AG09319 (cell line): ENCODE measurements around the gene LYRM4.

ENCODE experiments used
- DNase-seq: peaks from one replicate; pipeline ENCODE4 v3.0.0-alpha.2; 2010; ENCODE audit warnings: low read depth; ENCODE audit errors: extremely low read depth
- CTCF ChIP-seq: IDR thresholded peaks from 2 replicates; pipeline ENCODE4 v1.5.1; 2011; ENCODE audit warnings: low read depth, mild to moderate bottlenecking, inconsistent platforms, low read length, moderate library complexity

The LYRM4 gene

GRCh38 chr6:5201271-5201670, 59.5 kb downstream of the LYRM4 start:
- DNase-seq: no peak
- TF ChIP-seq CTCF: no peak

- no peak for DNase-seq
- no peak for TF ChIP-seq CTCF
Measured at GRCh38 chr6:5199702-5200101, 61.0 kb downstream of the LYRM4 start.

DNA sequence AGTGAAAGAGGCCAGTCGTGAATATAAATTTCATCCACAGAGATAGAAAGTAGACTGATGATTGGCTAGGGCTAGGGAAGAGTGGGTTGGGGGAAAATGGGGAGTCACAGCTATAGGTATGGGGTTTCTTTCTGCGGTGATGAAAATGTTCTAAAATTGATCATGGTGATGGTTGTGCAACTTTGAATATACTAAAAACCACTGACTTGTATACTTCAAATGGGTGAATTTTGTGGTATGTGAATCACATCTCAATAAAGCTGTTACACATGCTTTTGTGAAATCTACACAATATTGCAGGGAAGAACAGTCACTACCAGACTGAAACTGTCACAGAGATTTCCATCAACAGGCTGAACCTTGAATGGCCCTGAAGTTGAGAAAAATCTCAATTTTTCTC, 61.5 kb downstream of the LYRM4 start:
- TF ChIP-seq CTCF: no peak
- no peak for DNase-seq

DNA sequence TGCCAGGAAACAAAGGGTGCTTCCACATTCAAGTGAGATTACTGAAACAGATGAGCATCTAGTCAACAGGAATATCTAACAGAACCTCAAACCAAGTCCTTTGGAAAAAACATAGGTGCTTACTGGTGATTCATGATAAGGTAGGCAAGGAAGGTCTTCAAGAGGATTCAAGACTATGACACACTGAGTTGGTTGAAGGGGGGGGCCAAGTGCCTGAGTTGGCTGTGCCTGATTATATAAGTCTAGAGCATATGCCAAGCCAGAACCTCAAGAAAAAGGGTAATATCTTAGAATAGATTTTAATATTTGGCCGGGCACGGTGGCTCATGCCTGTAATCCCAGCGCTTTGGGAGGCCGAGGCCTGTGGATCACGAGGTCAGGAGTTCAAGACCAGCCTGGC, 63.7 kb downstream of the LYRM4 start:
- no peak for TF ChIP-seq CTCF

GRCh38 chr6:5192135-5192794, 68.5 kb downstream of the LYRM4 start:
- DNase-seq: no peak
- TF ChIP-seq CTCF: no peak

More for the DNA sequence above, 63.7 kb downstream of the LYRM4 start:
- DNase-seq: no peak

DNA sequence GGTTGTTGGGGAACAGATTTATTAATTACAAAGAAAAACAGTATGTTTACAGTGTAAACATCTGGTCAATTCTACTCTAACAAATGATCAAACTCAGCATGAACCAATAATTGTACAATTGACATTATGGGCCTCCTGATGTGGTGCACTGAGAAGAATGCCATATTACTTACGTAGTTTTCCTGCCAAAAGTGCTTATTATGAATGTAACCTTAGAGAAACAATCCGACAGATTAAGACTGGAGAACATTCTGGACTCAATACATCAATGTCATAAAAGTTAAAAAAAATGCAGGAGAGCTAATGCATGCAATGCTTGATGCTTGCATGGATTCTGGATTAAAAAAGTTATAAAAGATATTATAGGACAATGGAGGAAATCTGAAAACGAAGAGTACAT, 69.0 kb downstream of the LYRM4 start:
- DNase-seq: no peak
- no peak for TF ChIP-seq CTCF

- no peak for TF ChIP-seq CTCF
- DNase-seq: no peak
Measured at GRCh38 chr6:5191222-5191621, 69.5 kb downstream of the LYRM4 start.
